GM20000 (cell line): ENCODE data around the gene PYM1.

ENCODE experiments used
- DNase-seq: peaks from one replicate; pipeline ENCODE4 v3.0.0; 2012; ENCODE audit warnings: low spot score
- TF ChIP-seq, protein P1 (sequence below): IDR thresholded peaks from 2 replicates; pipeline ENCODE4 v1.5.1; 2012; ENCODE audit warnings: mild to moderate bottlenecking, control low read depth; ENCODE audit errors: extremely low read depth, missing control alignments

The PYM1 gene

DNA sequence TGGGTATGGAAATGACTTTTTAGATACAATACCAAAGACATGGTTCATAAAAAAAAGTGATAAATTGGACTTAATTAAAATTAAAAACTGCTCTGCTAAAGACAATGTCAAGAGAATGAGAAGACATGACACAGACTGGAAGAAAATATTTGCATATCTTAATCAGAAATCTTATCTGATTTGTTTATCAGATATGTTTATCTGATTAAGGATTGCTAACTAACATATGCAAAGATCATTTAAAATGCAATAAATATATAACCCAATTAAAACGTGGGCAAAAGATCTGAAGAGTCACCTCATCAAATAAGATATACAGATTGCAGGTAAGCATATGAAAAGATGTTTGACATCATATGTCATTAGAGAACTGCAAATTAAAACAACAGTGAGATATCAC, 75.0 kb downstream of the PYM1 start:
- TF ChIP-seq, protein P1, sequence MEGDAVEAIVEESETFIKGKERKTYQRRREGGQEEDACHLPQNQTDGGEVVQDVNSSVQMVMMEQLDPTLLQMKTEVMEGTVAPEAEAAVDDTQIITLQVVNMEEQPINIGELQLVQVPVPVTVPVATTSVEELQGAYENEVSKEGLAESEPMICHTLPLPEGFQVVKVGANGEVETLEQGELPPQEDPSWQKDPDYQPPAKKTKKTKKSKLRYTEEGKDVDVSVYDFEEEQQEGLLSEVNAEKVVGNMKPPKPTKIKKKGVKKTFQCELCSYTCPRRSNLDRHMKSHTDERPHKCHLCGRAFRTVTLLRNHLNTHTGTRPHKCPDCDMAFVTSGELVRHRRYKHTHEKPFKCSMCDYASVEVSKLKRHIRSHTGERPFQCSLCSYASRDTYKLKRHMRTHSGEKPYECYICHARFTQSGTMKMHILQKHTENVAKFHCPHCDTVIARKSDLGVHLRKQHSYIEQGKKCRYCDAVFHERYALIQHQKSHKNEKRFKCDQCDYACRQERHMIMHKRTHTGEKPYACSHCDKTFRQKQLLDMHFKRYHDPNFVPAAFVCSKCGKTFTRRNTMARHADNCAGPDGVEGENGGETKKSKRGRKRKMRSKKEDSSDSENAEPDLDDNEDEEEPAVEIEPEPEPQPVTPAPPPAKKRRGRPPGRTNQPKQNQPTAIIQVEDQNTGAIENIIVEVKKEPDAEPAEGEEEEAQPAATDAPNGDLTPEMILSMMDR = no peak
- no peak for DNase-seq
